Measurements from ENCODE around the gene C17orf58. TPM values are rescaled to one million over a fixed set of nuclear protein-coding genes. Genes with fewer than 3 reads are reported as not detected.
"Not testable (repeated sequence)": the region's sequence is repeated elsewhere in the genome, so short reads cannot be mapped to it uniquely, and the experiment has no call there.

C17orf58 gene
- total RNA-seq: 10 to 100 TPM; 22.0 to 22.7 TPM

GRCh38 chr17:67996301-67997171 is at the start of gene C17orf58:
Gene C17orf58, minus strand, starts transcription at chr17:67996469. Its CDS starts 271 bp downstream, at chr17:67996198.
- H3K27me3 ChIP-seq (replicated peaks; ENCODE audit: insufficient read depth); H3K9me3 ChIP-seq; H3K4me1 ChIP-seq (replicated peaks); intact Hi-C loops (cut with DNase I); H3K36me3 ChIP-seq; DNase-seq (ENCODE audit: low spot score): not testable (repeated sequence)
- WGBS: 33% methylated on average over 25 of the region's 25 CpGs
- Histone ChIP-seq H3K27ac (peak within 1 kb of the TSS in 1 of 2 donors; percentile 19), H3K4me3 (peak within 1 kb of the TSS; percentile 38 to 39)

GRCh38 chr17:68036304-68037147 is 40.3 kb upstream of the C17orf58 start:
- Histone ChIP-seq H3K36me3 (peaks cover 0 to 5% of the 10 kb centered on the region in 2 donors), H3K4me1 (replicated peaks) (no peaks in the 10 kb centered on the region), H3K27me3 (replicated peaks; ENCODE audit: insufficient read depth) (no peaks in the 10 kb centered on the region), H3K9me3 (no peaks in the 10 kb centered on the region), H3K4me3 (peak overlapping the region; percentile 85 to 91), H3K27ac (peak overlapping the region; percentile 67 to 69)
- WGBS: 16% methylated on average over 11 of the region's 11 CpGs
- DNase-seq (ENCODE audit: low spot score): no peak
- intact Hi-C loops (cut with DNase I): no loop called here
- TF ChIP-seq POLR2AphosphoS5 (IDR thresholded peaks at IDR 0.05) (no peak), CTCF (IDR thresholded peaks at IDR 0.05) (no peak), POLR2A (IDR thresholded peaks at IDR 0.05) (no peak)

- no peaks in the 10 kb centered on the region for H3K36me3 ChIP-seq
- peak within 1 kb of the TSS; percentile 85 to 91 for H3K4me3 ChIP-seq
- whole genome bisulfite sequencing: 0% methylated on average over 60 of the region's 72 CpGs
- intact Hi-C loops (cut with DNase I): no loop called here
- peak within 1 kb of the TSS; percentile 67 to 69 for H3K27ac ChIP-seq
- peak; percentile 92 for DNase-seq (ENCODE audit: low spot score)
- no peaks in the 10 kb centered on the region for H3K4me1 ChIP-seq (replicated peaks)
- no peaks in the 10 kb centered on the region for H3K27me3 ChIP-seq (replicated peaks; ENCODE audit: insufficient read depth)
- H3K9me3 ChIP-seq: no peaks in the 10 kb centered on the region
- TF ChIP-seq POLR2AphosphoS5 (IDR thresholded peaks at IDR 0.05): peak; percentile 71
- TF ChIP-seq CTCF (IDR thresholded peaks at IDR 0.05): no peak
- TF ChIP-seq POLR2A (IDR thresholded peaks at IDR 0.05): peak; percentile 30
Measured at GRCh38 chr17:68035523-68036303, 39.4 kb upstream of the C17orf58 start, which contains the start of gene KPNA2. Gene KPNA2, plus strand, starts transcription at chr17:68035735. Its CDS starts 1,398 bp downstream, at chr17:68037133.

- H3K9me3 ChIP-seq: no peaks in the 10 kb centered on the region
- WGBS: 1% methylated on average over 27 of the region's 27 CpGs
- no peak overlapping the region for H3K27ac ChIP-seq
- H3K27me3 ChIP-seq (replicated peaks; ENCODE audit: insufficient read depth): no peaks in the 10 kb centered on the region
- intact Hi-C loops (cut with DNase I): no loop called here
- peak; percentile 91 for DNase-seq (ENCODE audit: low spot score)
- no peak for TF ChIP-seq POLR2A (IDR thresholded peaks at IDR 0.05)
- TF ChIP-seq POLR2AphosphoS5 (IDR thresholded peaks at IDR 0.05): peak; percentile 65
- H3K36me3 ChIP-seq: no peaks in the 10 kb centered on the region
- peak overlapping the region; percentile 13 to 85 for H3K4me3 ChIP-seq
- no peaks in the 10 kb centered on the region for H3K4me1 ChIP-seq (replicated peaks)
Measured at GRCh38 chr17:68035131-68035522, 38.9 kb upstream of the C17orf58 start.

GRCh38 chr17:68034452-68034776 is 38.1 kb upstream of the C17orf58 start:
- H3K4me3 ChIP-seq: no peak overlapping the region
- H3K4me1 ChIP-seq (replicated peaks): no peaks in the 10 kb centered on the region
- no peaks in the 10 kb centered on the region for H3K9me3 ChIP-seq
- H3K27me3 ChIP-seq (replicated peaks; ENCODE audit: insufficient read depth): no peaks in the 10 kb centered on the region
- no peak for DNase-seq (ENCODE audit: low spot score)
- WGBS: 66% methylated on average over 1 of the region's 1 CpG
- H3K27ac ChIP-seq: no peak overlapping the region
- intact Hi-C loops (cut with DNase I): no loop called here
- H3K36me3 ChIP-seq: no peaks in the 10 kb centered on the region
- TF ChIP-seq POLR2A (IDR thresholded peaks at IDR 0.05) (no peak), POLR2AphosphoS5 (IDR thresholded peaks at IDR 0.05) (no peak), CTCF (IDR thresholded peaks at IDR 0.05) (no peak)
